NCI-H1694 treated with DMSO at 0.1 percent for 48 hours (cell line): ENCODE measurements around the gene ATP6V1E1.
A peak's percentile ranks its signal among the peaks of the same experiment; 100 is the strongest.
"Not testable (repeated sequence)": the region's sequence is repeated elsewhere in the genome, so short reads cannot be mapped to it uniquely, and the experiment has no call there.

Source experiments
- DNase-seq: peaks from one replicate; lab custom pipeline; 2025; lab: John Stamatoyannopoulos, UW

The ATP6V1E1 gene

DNA sequence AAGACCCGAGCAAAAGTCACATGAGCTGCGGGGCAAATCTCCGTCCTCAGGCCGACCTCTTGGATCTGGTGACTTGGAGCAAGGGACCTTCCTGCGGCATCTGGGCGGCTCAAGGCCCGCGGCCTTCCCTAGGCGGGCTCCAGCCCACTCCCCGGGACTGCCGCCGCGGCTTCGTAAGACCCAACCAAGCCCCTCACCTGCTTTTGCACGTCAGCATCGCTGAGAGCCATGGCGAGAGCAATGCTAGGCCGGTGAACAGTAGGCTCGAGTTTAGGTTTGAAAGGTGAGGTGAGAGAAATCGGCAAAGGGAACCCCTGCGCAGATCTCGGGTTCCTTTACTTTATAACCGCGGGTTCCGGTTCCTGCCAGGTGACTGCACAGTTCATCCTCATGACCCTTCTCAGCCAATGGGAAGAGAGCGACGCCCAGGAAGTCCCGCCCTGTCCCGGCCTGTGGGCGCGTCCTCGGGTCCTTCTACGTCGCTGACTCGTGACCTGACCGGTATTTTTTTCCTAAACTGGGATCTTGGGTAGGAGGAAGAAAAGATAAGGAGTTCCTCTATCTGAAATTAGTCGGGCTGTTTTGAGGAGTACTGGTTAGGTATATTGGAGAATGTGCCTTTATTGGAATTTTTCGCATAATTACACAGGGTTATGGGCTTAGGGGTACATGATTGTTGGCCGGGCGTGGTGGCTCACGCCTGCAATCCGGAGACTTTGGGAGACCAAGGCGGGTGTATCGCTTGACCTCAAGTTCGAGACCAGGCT lies at the start of gene ATP6V1E1:
Gene ATP6V1E1 (minus strand): TSS at position 344 of the 767 bp plus-strand sequence. CDS start 114 bp downstream, at position 230.
- DNase-seq = peak; percentile 81

- no peak for DNase-seq
Measured at GRCh38 chr22:17675584-17675983, 47.0 kb upstream of the ATP6V1E1 start.

GRCh38 chr22:17674152-17674551 lies 45.6 kb upstream of the ATP6V1E1 start:
- no peak for DNase-seq

- DNase-seq = peak; percentile 13
Measured at GRCh38 chr22:17672417-17672991, 44.0 kb upstream of the ATP6V1E1 start.

DNA sequence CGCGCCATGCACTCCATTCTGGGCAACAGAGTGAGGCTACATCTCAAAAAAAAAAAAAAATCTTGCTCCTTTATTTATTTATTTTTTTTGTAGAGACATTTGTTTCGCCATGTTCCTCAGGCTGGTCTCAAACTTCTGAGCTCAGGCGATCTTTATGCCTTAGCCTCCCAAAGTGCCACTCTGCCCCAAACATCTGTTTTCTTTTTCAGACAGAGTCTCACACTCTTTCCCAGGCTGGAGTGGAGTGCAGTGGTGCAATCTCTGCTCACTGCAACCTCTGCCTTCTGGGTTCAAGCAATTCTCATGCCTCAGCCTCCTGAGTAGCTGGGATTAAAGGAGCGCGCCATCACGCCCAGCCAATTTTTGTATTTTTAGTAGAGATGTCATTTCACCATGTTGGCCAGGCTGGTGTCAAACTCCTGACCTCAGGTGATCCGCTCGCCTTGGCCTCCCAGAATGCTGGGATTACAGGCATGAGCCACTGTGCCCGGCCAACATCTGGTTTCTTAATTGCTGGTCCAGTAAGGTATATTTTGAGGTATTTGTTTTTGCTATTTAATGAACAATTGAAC lies 43.1 kb upstream of the ATP6V1E1 start:
- DNase-seq = not testable (repeated sequence)

DNA sequence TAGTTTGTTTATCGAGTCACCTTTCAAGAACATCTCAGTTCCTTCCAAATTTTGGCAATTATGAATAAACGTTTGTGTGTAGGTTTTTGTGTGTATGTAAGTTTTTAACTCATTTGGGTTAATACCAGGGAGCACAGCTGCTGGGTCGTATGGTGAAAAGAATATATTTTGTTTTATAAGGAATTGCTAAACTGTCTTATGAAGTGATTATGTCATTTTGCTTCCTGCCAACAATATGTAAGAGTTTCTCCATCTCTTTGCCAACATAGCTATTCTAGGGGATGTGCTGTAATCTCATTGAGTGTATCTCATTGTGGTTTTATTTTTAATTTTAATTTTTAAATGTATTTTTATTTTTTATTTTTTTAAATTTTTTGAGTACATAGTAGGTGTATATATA lies 37.3 kb upstream of the ATP6V1E1 start:
- no peak for DNase-seq

- DNase-seq = no peak
Measured at GRCh38 chr22:17665248-17665647, 36.7 kb upstream of the ATP6V1E1 start.

DNA sequence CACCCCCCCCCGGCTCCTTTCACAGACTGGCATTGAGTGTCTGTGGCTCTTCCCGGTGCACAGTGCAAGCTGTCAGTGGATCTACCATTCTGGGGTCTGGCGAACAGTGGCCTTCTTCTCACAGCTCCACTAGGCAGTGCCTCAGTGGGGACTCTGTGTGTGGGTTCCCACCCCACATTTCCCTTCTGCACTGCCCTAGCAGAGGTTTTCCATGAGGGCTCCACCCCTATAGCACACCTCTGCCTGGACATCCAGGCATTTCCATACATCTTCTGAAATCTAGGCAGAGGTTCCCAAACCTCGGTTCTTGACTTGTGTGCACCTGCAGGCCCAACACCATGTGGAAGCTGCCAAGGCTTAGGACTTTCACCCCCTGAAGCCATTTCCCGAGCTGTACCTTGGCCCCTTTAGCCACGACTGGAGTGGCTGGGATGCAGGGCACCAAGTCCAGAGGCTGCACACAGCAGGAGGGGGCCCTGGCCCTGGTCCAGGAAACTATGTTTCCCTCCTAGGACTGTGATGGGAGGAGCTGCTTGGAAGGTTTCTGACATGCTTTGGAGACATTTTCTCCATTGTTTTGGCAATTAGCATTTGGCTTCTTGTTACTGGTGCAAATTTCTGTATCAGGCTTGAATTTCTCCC lies 36.0 kb upstream of the ATP6V1E1 start:
- DNase-seq = no peak

- DNase-seq = no peak
Measured at GRCh38 chr22:17656870-17657395, 28.4 kb upstream of the ATP6V1E1 start.

DNA sequence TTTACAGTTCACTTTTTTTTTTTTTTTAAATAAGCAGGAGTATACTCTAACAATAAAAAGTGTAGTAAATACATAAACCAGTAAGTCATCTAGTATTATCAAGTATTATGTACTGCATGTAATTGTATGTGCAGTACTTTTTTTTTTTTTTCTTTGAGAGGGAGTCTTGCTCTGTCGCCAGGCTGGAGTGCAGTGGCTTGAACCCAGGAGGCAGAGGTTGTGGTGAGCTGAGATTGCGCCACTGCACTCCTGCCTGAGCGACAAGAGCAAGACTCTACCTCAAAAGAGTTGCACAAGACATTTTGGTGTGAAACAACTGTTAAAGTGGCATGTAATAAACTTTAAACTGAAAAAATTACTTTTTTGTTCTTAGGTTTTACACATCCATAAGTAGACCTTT lies 26.7 kb upstream of the ATP6V1E1 start:
- DNase-seq = no peak

DNA sequence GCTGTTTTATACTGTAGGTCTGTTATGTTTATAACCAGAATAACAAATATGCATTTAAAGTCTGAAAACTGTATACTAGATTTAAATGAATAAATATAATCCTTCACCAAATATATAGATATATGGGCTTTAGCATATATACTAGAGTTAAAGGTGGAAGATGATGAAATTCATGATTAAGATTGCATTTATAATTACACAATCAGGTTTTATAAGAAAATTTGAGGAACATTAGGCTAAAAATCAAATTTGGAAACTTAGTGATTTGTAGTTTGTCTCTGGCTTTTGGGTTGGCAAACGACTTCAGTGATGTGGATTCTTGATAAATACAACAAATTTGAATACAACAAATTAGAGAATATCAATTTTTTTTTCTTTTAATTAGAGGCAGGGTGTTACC lies 20.0 kb upstream of the ATP6V1E1 start:
- no peak for DNase-seq

DNA sequence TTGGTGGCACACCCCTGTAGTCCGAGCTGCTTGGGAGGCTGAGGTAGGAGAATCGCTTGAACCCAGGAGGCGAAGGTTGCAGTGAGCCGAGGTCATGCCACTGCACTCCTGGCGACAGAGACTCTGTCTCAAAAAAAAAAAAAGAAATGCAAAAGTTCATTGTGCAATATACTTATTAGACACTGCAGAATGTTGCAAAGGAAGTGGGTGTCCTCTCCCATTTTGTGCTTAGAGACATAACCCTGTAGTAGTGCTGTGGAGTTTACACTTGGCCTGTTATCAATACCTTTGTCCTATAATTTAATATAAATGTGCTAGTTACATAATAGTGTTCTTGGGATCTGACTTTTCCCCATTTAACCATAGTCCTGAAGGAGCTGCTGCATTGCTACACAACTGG lies 19.4 kb upstream of the ATP6V1E1 start:
- DNase-seq = no peak

GRCh38 chr22:17647452-17647851 lies 18.9 kb upstream of the ATP6V1E1 start:
- no peak for DNase-seq

- not testable (repeated sequence) for DNase-seq
Measured at GRCh38 chr22:17642357-17642756, 13.8 kb upstream of the ATP6V1E1 start.

- DNase-seq = no peak
Measured at GRCh38 chr22:17641269-17641668, 12.7 kb upstream of the ATP6V1E1 start.

DNA sequence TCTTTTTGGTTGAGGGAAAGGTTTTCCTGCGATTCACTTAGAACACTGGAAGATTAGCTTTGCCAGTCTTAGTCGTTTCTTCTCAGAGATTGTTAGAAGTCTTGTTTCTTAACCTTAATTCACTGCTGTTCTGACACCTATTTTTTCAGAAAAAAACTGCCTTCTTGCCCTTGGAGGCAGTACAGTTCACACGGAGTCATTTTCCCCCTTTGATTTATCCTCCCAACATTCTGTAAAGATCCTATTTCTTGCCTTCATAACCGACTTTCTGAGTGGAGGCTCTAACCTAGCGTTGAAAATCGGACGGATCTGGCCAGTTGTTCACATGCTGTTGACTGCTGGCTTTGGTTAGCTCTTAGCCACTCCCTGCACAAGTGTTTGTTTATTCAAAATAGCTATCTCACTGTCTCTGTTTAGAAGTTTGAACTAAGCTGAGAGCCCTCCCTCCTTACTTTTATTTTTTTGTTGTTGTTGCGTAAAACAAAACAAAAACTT lies 10.7 kb upstream of the ATP6V1E1 start:
- DNase-seq = no peak

- DNase-seq = peak; percentile 52
Measured at GRCh38 chr22:17638432-17639246, 10.1 kb upstream of the ATP6V1E1 start, which contains the start of gene BCL2L13. Gene BCL2L13, plus strand, starts transcription at chr22:17638757. Its CDS starts 16,955 bp downstream, at chr22:17655712.

DNA sequence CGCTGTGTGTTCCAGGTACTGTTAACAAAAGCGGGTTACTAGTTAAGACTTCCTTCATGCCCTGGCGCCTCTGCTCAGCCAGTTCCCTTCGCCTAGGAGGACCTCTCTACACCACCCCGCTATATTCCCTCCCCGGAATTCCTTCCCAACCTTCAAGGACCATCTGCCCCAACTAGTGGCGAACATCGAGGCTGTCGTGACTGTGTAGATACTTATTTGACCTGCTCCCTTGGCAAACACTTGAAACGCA lies 9.6 kb upstream of the ATP6V1E1 start:
- DNase-seq = peak; percentile 49

DNA sequence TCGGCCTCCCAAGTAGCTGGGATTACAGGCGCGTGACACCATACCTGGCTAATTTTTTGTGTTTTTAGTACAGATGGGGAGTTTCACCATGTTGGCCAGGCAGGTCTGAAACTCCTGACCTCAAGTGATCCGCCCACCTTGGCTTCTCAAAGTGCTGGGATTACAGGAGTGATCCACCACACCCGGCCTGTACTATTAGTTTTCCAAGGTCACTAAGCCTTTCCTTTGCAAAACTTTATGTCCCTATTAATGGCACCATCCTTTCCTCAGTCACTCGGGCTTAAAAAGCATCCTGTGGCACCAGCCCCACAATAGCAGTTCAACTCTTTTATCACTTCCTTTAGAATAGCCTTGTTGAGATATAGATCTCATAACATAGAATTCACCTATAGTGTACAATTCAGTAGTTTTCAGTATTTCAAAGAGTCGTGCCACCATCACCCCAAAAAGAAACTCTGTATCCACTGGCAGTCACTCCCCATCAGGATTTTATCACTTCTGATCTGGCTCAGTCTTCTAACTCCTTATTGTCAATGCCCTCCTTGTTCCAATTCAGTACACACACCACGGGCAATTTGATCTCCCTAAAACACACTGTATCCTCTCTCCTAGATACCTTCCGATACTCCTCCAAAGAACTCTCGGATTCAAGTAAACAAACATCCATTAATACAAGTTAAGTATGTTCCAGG lies 9.1 kb upstream of the ATP6V1E1 start:
- DNase-seq = no peak

DNA sequence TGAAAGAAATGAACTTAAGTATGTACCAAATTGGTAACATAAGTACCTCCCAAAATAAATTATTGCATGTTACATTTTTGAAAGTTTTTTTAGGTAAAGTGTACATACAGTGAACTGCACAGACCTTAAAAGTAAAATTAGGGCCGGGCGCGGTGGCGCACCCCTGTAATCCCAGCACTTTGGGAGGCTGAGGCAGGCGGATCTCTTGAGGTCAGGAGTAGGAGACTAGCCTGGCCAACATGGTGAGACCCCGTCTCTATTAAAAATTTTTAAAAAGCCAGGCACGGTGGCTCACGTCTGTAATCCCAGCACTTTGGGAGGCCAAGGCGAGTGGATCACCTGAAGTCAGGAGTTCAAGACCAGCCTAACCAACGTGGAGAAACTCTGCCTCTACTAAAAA lies 8.3 kb upstream of the ATP6V1E1 start:
- not testable (repeated sequence) for DNase-seq

GRCh38 chr22:17634696-17635095 lies 6.1 kb upstream of the ATP6V1E1 start:
- DNase-seq = no peak
